GM19455 (cell line): ENCODE measurements around the gene BMP3.

Experiments
- ATAC-seq: cut with Tn5 transposase; IDR thresholded peaks from one replicate; pipeline ENCODE4 v1.9.1; 2021; ENCODE audit not compliant: unreplicated experiment

BMP3 gene

GRCh38 chr4:81102107-81102506 lies 71.6 kb downstream of the BMP3 start:
- ATAC-seq = no peak

- ATAC-seq = no peak
Observed at GRCh38 chr4:81106150-81106549, 75.6 kb downstream of the BMP3 start.
